Adipose tissue (tissue), 3 donors: ENCODE measurements around the gene ZNF280A. TPM values are rescaled to one million over a fixed set of nuclear protein-coding genes. Genes with fewer than 3 reads are reported as not detected.
"Not testable (repeated sequence)": the region's sequence is repeated elsewhere in the genome, so short reads cannot be mapped to it uniquely, and the experiment has no call there.

ENCODE experiments used
- H3K27ac ChIP-seq: one replicate; pipeline ENCODE4 v1.5.1; 2013; ENCODE audit warnings: low read depth, low read length
- WGBS, 3 donors: extraction: QIAGEN DNeasy Blood & Tissue Kit; methylation state at CpG; one replicate each; pipeline ENCODE4 v1.1.7; 2013; 5-methylcytosine and 5-hydroxymethylcytosine counted together
- polyA plus RNA-seq, 3 donors: library from polyadenylated mRNA; stranded (reverse); fragments of 200-250 nt; gene quantifications; one replicate each; pipeline ENCODE4 v1.2.3, GENCODE V29; 2013
- donor health status: healthy with polysubstance abuse.
- donor health status: Bipolar disorder and iron deficiency.
- donor health status: healthy.

Gene ZNF280A
- polyA plus RNA-seq, 3 donors, result not detected

GRCh38 chr22:22486132-22486899 is 33.8 kb downstream of the ZNF280A start:
- no peak overlapping the region for H3K27ac ChIP-seq
- 80 to 94% (median 91%) methylated on average over 4 of the region's 4 CpGs for WGBS, 3 donors

- WGBS, 3 donors, result 89 to 98% (median 97%) methylated on average over 3 of the region's 3 CpGs
- H3K27ac ChIP-seq, result no peak overlapping the region
These were observed 34.5 kb downstream of the ZNF280A start for GRCh38 chr22:22485524-22485923.

- 93 to 94% (median 94%) methylated on average over 11 of the region's 11 CpGs for whole genome bisulfite sequencing, 3 donors
- H3K27ac ChIP-seq, result no peak overlapping the region
These were observed 36.0 kb downstream of the ZNF280A start for GRCh38 chr22:22484023-22484422.

- WGBS, 3 donors, result 50 to 90% (median 72%) methylated on average over 2 of the region's 2 CpGs
- no peak overlapping the region for H3K27ac ChIP-seq
These were observed 39.1 kb downstream of the ZNF280A start for GRCh38 chr22:22480940-22481339.

GRCh38 chr22:22479999-22480532 is 40.0 kb downstream of the ZNF280A start:
- no peak overlapping the region for H3K27ac ChIP-seq
- WGBS, 3 donors, result 96 to 98% (median 97%) methylated on average over 5 of the region's 5 CpGs

GRCh38 chr22:22479116-22479515 is 41.0 kb downstream of the ZNF280A start:
- WGBS, 3 donors, result 95 to 97% (median 95%) methylated on average over 2 of the region's 2 CpGs
- H3K27ac ChIP-seq, result no peak overlapping the region

- no peak overlapping the region for H3K27ac ChIP-seq
These were observed 41.6 kb downstream of the ZNF280A start for GRCh38 chr22:22478470-22478869.

GRCh38 chr22:22474733-22475132 is 45.3 kb downstream of the ZNF280A start:
- H3K27ac ChIP-seq, result no peak overlapping the region
- 49 to 73% (median 65%) methylated on average over 2 of the region's 2 CpGs for WGBS, 3 donors

GRCh38 chr22:22471104-22471503 is 49.0 kb downstream of the ZNF280A start:
- 89 to 92% (median 92%) methylated on average over 5 of the region's 5 CpGs for WGBS, 3 donors
- H3K27ac ChIP-seq, result not testable (repeated sequence)

- no peak overlapping the region for H3K27ac ChIP-seq
- 63 to 74% (median 68%) methylated on average over 2 of the region's 2 CpGs for WGBS, 3 donors
These were observed 50.5 kb downstream of the ZNF280A start for GRCh38 chr22:22469527-22469926.

- 87 to 91% (median 88%) methylated on average over 11 of the region's 11 CpGs for WGBS, 3 donors
- not testable (repeated sequence) for H3K27ac ChIP-seq
These were observed 51.1 kb downstream of the ZNF280A start for GRCh38 chr22:22468794-22469469.

- 65 to 90% (median 88%) methylated on average over 1 of the region's 1 CpG for WGBS, 3 donors
These were observed 53.0 kb downstream of the ZNF280A start for GRCh38 chr22:22467112-22467511.

GRCh38 chr22:22465782-22466181 is 54.3 kb downstream of the ZNF280A start:
- H3K27ac ChIP-seq, result no peak overlapping the region
- WGBS, 3 donors, result 69 to 85% (median 83%) methylated on average over 1 of the region's 1 CpG

More at GRCh38 chr22:22467112-22467511, 53.0 kb downstream of the ZNF280A start:
- H3K27ac ChIP-seq, result no peak overlapping the region

GRCh38 chr22:22465094-22465602 is 54.9 kb downstream of the ZNF280A start:
- H3K27ac ChIP-seq, result no peak overlapping the region
- 55 to 81% (median 80%) methylated on average over 7 of the region's 7 CpGs for WGBS, 3 donors

GRCh38 chr22:22464541-22465054 is 55.5 kb downstream of the ZNF280A start:
- WGBS, 3 donors, result 76 to 88% (median 87%) methylated on average over 11 of the region's 11 CpGs

GRCh38 chr22:22463855-22464540 is 56.1 kb downstream of the ZNF280A start:
- 27 to 28% (median 27%) methylated on average over 18 of the region's 18 CpGs for WGBS, 3 donors
- H3K27ac ChIP-seq, result no peak overlapping the region

More at GRCh38 chr22:22464541-22465054, 55.5 kb downstream of the ZNF280A start:
- no peak overlapping the region for H3K27ac ChIP-seq
